ENCODE data around the gene TMEM94.

- TF ChIP-seq CTCF (IDR thresholded peaks at IDR 0.05; ENCODE audit: low read length), result no peak
- TF ChIP-seq EZH2phosphoT487 (IDR thresholded peaks at IDR 0.05; ENCODE audit: low read length), result no peak
- no peak for TF ChIP-seq EZH2 (optimal IDR thresholded peaks at IDR 0.05; ENCODE audit: low read depth, low read length)
These were observed 52.5 kb downstream of the TMEM94 start for GRCh38 chr17:75508931-75509361.

All from MM.1S (cell line).